GM18502 (cell line): ENCODE data around the gene ADAMTS19.
"Not testable (repeated sequence)": the region's sequence is repeated elsewhere in the genome, so short reads cannot be mapped to it uniquely, and the experiment has no call there.

ENCODE experiments used
- ATAC-seq: cut with Tn5 transposase; IDR thresholded peaks from one replicate; pipeline ENCODE4 v1.9.1; 2021; ENCODE audit warnings: mild to moderate bottlenecking; ENCODE audit not compliant: unreplicated experiment, poor library complexity

ADAMTS19 gene, protein sequence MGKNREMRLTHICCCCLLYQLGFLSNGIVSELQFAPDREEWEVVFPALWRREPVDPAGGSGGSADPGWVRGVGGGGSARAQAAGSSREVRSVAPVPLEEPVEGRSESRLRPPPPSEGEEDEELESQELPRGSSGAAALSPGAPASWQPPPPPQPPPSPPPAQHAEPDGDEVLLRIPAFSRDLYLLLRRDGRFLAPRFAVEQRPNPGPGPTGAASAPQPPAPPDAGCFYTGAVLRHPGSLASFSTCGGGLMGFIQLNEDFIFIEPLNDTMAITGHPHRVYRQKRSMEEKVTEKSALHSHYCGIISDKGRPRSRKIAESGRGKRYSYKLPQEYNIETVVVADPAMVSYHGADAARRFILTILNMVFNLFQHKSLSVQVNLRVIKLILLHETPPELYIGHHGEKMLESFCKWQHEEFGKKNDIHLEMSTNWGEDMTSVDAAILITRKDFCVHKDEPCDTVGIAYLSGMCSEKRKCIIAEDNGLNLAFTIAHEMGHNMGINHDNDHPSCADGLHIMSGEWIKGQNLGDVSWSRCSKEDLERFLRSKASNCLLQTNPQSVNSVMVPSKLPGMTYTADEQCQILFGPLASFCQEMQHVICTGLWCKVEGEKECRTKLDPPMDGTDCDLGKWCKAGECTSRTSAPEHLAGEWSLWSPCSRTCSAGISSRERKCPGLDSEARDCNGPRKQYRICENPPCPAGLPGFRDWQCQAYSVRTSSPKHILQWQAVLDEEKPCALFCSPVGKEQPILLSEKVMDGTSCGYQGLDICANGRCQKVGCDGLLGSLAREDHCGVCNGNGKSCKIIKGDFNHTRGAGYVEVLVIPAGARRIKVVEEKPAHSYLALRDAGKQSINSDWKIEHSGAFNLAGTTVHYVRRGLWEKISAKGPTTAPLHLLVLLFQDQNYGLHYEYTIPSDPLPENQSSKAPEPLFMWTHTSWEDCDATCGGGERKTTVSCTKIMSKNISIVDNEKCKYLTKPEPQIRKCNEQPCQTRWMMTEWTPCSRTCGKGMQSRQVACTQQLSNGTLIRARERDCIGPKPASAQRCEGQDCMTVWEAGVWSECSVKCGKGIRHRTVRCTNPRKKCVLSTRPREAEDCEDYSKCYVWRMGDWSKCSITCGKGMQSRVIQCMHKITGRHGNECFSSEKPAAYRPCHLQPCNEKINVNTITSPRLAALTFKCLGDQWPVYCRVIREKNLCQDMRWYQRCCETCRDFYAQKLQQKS

DNA sequence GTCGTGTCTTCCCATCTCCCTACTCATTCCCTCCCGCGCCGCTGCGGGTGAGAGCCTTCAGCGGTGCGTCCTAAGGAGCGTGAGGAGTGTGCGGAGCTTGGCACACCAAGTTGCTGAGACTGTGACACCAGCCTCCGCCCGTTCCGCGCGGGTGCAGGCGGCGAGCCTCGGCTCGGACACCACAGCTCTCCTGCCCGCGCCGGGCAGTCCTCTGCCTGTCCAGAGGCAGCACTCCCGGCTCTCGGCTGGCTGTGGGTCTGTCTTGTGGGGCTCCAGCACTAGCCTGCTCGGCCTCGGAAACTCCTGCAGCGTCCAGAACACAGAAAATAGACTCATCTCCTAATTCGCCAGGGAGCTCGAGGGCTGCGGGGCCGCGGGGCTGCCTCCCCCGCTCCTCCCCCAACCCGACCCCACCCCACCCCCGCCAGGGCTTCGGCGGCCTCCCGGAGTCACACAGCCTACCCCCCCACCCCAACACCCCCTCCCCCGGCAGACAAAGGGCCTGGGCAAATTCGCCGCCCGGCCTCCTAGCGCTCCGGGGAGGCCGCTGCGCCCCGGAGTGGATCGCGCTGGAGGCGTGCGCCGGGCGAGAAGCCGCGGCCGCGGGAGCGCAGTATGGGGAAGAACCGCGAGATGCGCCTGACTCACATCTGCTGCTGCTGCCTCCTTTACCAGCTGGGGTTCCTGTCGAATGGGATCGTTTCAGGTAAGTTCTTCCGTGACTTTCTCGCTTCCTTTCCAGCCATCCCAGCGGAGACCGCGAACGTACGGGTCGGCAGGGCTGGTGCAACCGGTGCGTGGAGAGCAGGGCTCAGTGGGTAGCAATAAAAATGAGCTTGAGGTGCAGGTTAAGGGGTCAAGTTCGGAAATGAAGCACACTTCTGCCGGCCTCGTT is at the start of gene ADAMTS19:
ADAMTS19 (plus strand) TSS at position 522 of the 895 bp plus-strand sequence; CDS start at position 616, 94 bp downstream.
- peak; percentile 61 for ATAC-seq

DNA sequence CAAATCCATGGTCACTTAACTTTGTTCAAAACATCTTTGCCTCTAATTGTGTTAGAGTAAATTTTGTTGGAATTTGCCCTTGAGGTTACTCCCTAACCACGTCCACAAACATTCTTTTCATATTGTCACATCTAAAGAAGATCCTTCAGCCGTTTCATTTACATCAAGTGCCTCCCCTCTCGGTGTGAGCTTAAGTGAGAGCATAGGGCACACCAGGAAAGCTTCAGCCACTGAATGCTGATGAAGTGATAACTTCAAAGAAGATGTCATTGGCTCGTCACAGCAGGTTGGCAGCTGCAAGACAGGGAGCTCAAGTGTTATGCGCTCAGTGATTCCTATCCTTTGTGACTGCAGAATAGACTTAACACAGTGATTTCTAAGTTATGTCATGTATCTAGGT is 49.6 kb upstream of the ADAMTS19 start:
- ATAC-seq, result no peak

DNA sequence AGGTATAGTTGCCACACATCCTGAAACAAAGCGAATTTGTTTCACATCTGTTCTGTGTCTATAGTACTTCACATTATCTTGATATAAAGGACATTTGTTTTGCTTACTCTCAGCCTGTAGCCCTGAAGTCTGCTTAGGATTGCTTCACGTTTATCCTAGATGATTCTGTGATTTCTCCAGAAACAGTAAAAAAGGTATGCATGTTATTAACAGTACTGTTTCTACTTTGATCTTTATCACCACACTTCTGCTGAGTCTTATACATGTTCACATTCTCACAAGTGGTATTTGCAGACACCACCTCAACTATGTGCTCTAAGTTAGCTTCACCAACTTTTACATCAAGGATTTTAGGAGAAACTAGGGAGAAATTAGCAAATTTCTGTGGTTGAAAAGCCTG is 47.4 kb upstream of the ADAMTS19 start:
- ATAC-seq, result no peak

DNA sequence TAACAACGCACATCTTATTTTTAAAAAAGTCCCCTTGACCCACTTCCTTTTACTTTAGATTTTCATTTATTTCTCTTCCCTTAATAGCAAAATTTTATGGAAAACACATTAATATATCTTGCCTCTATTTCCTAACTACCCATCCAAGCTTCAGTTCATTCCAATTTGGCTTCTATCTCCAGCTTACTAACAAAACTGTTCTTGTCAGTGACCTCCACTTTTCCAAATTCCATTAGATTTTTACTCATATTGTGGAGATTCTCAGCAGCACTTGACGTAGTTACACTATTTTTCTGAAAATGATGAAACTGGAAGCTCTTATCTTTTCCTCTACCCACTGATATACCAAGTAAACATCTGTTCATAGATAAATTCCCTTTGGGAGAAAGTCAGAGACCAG is 46.5 kb upstream of the ADAMTS19 start:
- no peak for ATAC-seq

DNA sequence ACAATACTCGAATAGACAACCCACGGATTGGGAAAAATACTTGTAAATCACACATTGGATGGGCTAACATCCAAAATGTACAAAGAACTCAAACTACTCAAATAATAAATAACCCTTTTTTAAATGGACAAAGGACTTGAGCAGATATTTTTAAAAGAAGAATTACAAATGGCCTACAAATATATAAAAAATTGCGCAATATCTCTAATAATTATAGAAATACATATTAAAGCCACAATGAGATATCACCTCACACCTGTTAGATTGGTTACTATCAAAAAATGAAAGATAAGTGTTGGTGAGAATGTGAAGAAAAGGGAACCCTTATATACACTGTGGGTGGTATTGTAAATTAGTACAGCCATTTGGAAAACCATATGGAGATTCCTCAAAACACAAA is 40.8 kb upstream of the ADAMTS19 start:
- ATAC-seq, result no peak

DNA sequence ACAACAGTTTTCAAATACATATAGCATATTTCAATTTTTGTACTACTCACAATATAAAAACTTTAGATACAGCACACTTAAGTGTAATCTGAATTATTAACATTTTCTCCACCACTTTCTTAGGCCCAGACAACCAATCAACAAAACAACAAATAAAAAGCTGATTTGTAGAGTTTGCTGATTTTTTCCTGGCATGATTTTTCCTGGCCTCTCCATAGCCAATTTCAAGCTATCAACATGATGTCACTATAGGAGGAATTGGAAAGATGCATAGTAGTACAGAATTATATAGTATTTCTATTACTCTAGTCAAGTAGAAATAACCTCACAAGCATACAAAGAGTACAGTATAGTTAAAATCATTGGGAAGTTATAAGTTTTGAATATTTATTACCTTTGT is 35.1 kb upstream of the ADAMTS19 start:
- no peak for ATAC-seq

DNA sequence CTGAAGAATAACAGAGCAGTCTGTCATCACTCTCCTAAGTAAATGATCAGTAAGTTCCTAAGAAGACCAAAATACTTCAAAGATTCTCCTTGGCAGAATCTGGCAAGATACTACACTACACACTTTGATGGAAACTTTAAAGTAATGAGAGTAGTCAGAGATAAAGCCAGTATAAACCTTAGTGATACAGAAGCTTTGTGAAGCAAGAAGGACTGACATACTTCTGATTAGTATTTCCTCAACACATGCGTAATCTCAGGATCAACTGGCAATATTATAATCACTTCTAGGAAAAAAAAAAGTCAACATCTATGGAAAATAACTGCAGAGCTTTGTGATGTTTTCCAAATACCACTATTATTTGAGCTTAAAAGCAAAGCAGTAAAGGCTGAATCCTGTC is 34.0 kb upstream of the ADAMTS19 start:
- ATAC-seq, result no peak

DNA sequence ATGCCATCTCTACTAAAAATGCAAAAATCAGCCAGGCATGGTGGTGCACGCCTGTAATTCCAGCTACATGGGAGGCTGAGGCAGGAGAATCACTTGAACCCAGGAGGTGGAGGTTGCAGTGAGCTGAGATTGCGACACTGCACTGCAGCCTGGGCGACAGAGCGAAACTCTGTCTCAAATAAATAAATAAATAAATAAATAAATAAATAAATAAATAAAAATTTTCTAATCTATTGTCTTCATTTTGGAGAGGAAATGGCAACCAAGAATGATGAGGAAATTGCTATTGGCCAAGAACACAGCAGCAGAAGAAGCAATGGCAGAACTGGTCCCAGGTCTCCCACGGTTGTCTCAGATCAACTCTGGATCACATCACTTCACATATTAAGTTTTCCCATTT is 31.5 kb upstream of the ADAMTS19 start:
- not testable (repeated sequence) for ATAC-seq

DNA sequence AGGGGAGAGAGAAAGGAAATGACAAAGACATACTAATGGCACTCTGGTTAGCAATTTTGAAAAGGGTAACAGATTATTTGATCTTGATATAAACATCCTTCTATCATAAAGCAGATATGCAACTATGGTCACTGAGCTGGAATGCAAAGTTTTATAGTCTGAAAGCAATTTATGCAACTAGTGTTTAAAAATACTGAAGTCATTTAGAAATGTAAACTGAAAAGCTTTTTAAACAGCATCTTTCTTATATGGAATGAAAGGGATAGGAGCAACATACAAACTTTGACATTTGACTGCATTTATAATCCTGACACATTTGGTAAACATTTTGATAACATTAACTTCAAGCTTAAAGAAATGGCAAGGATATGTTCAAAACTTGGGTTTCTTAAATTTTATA is 28.7 kb upstream of the ADAMTS19 start:
- ATAC-seq, result no peak

DNA sequence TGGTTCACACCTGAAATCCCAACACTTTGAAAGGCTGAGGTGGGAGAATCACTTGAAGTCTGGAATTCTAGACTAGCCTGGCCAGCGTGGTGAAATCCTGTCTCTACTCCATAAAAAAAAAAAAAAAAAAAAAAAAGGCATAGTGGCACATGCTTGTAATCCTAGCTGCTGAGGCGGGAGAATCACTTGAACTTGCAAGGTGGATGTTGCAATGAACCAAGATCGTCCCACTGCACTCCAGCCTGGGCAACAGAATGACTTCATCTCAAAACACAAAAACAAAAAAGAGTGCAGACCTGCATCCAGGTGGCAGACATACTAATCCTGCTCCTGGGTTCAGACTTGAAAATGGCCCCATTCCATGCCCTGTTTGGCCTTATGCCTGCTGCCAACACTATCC is 21.8 kb upstream of the ADAMTS19 start:
- ATAC-seq, result no peak

DNA sequence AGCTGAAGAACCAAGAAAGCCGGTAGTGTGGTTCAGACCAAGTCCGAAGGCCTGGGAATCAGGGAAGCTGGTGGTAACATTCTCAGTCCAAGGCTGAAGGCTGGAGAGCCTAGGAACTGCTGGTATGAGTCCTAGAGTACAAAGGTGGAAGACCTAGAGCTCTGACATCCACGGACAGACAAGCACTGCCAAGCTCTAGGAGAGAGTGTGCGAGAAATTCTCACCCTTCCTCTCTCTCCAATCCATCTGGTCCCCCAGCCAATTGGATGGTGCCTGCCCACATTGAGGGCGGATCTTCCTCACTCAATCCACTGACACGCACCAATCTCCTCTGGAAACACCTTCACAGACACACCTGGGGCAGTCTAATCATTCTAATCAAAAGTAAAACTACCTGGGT is 19.7 kb upstream of the ADAMTS19 start:
- ATAC-seq, result no peak

DNA sequence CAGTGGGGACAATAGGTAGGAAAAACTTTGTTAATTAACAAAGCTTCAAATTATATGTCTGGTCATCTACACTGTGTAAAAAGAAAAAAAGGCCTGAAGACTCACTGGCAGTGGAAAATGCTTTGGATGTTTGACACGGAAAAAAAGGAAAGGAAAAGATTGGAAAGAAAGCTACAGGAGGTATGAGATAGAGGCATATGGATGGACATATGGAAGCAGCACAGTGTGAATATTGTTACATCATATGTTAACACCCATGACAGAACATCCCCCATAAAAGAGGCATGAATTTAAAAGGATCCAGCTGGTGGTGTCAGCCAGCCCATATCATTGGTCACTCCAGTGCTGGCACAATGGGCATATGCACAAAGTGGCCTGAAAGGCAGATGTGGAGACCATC is 19.0 kb upstream of the ADAMTS19 start:
- ATAC-seq, result no peak

DNA sequence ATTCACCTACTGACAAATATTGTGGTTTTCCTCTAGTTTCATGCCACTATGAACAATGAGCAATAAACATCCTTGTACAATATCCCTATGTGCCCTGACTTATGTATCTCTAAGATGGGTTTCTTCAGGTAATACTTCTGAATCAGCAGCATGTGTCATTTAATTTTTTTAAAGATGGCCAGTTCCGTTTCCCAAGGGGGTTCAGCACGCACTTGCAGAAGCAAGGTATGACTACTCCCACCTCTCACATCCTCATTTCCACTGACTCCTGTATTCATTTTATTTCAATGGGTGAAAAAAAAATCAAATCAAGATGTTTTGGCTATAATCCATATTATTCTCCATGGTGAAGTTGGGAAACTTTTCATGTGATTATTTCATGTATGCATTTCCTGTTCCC is 14.7 kb upstream of the ADAMTS19 start:
- ATAC-seq, result peak; percentile 70

DNA sequence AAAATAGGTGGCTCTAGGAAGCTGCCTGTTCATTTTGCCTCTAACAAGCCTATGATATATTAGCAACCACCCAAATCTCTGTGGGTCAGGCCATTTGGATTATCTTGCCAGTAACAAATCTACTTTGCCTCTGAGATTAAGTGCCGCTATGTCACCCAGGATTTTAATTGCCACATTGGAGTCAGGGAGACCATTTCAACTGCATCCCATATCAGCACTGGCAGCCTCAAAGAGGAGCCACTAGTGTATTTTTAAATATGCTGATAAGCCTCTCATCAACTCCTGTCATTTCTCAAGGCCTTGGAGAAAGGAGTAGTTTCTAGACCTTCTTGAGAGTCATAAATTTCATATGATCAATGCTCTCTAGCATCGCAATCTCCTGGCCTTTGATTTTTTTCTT is 12.1 kb upstream of the ADAMTS19 start:
- no peak for ATAC-seq

DNA sequence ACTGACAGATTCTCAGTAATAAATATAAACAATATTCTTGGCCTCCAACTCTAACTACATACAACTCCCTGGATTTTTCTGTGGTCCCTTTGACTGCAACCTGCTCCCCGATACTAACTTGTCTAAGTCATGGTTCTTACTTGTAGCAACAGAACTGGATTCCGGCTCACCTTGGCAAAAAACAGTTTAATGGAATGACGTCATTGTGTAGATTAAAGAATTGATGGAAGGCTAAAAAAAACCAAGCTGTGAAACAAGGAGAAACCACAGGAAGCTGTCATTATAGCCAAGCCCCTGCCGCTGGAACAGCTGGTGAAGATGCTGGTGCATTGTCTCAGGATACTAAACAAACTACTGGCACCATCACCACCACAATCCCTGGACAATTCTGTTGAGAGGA is 11.4 kb upstream of the ADAMTS19 start:
- ATAC-seq, result no peak

DNA sequence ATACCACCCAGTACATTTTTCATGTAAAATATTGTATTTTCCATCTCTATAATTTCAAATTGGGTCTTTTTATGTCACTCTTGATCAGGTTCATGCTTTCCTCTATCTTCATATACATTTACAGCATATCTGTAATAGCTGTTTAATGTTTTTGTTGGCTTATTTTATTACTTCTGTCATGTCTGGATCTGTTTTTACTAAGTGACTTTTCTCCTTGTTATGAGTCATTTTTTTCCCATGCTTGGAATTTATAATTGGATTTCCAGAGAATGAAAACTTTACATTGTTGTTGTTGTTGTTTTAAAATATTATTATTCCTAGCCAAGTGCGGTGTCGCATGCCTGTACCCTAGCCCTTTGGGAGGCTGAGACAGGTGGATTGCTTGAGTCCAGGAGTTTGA is 5.6 kb upstream of the ADAMTS19 start:
- ATAC-seq, result no peak

DNA sequence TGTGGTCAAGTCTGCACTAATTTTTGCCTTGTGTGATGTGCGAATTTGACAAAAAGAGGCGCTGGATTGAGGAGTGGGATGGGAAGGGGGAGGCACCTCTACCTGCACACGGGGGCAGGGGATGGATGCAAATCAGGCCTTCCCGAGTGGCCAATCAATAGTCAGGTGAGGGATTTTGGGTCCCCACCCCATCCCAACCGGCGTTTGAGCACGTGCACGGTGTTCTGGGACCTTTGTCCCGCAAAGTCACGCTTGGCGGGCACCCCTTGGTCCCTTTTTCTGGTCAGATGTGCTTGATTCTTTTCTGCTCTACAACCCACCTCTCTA is 685 bp upstream of the ADAMTS19 start:
- no peak for ATAC-seq

DNA sequence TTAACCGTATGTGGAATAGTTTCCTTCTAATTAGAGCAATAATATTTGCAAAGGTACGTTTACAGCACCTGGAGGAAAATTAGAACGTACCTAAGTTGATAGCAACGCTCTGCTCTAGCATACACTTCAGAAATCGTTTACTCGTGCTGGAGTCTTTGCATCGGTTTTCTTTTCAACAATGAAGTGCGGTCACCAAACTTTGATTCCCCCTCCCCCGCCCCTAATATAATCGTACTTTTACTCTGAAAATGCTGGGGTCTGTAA is 506 bp downstream of the ADAMTS19 start:
- ATAC-seq, result peak; percentile 13

DNA sequence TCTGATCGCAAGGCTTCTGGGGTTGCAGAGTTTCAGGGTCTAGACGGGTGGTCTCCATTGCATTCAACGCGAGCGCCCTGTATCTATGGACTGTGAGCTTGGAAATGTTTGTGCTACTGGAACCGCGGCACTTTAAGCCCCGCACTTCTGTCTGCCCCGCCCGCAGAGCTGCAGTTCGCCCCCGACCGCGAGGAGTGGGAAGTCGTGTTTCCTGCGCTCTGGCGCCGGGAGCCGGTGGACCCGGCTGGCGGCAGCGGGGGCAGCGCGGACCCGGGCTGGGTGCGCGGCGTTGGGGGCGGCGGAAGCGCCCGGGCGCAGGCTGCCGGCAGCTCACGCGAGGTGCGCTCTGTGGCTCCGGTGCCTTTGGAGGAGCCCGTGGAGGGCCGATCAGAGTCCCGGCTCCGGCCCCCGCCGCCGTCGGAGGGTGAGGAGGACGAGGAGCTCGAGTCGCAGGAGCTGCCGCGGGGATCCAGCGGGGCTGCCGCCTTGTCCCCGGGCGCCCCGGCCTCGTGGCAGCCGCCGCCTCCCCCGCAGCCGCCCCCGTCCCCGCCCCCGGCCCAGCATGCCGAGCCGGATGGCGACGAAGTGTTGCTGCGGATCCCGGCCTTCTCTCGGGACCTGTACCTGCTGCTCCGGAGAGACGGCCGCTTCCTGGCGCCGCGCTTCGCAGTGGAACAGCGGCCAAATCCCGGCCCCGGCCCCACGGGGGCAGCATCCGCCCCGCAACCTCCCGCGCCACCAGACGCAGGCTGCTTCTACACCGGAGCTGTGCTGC is 1.0 kb downstream of the ADAMTS19 start:
- ATAC-seq, result no peak
